Right lobe of liver (tissue), 6 donors: ENCODE results near the gene ARFGEF3. TPM values are rescaled to one million over a fixed set of nuclear protein-coding genes. Genes with fewer than 3 reads are reported as not detected.

Source experiments
- ATAC-seq, 4 donors: fragments of 200-7000 bp; cut with Tn5 transposase; one replicate each; pipeline ENCODE4 v1.9.1; 2020; ENCODE audit warnings: mild to moderate bottlenecking in 4 of 4, moderate library complexity in 4 of 4
- DNase-seq, 3 donors: peaks; one replicate each; pipeline ENCODE4 v3.0.0-alpha.2; 2020
- H3K27ac ChIP-seq, 3 donors: fragments of 200-600 bp; one replicate each; pipeline ENCODE4 v1.8.0; 2022
- H3K27me3 ChIP-seq, 2 donors: fragments of 200-600 bp; one replicate each; pipeline ENCODE4 v1.8.0; 2022
- H3K36me3 ChIP-seq, 4 donors: fragments of 200-600 bp; sonication (generic) in 1 of 4; one replicate each; pipeline versions ENCODE4 v1.5.1 to v1.8.0; 2017 to 2022; ENCODE audit warnings: control low read depth in 1 of 4
- H3K4me1 ChIP-seq, 4 donors: fragments of 200-600 bp; sonication (generic) in 1 of 4; one replicate each; pipeline versions ENCODE4 v1.5.1 to v1.8.0; 2017 to 2022; ENCODE audit warnings: control low read depth in 1 of 4
- H3K4me3 ChIP-seq, 3 donors: fragments of 200-600 bp; one replicate each; pipeline ENCODE4 v1.8.0; 2022
- H3K9me3 ChIP-seq, 4 donors: fragments of 200-600 bp; sonication (generic) in 1 of 4; one replicate each; pipeline versions ENCODE4 v1.5.1 to v1.8.0; 2017 to 2022; ENCODE audit warnings: control low read depth in 1 of 4
- CTCF ChIP-seq, 4 donors: fragments of 200-600 bp in 3 of 4; fragments of 450-650 bp in 1 of 4; IDR thresholded peaks; one replicate each; pipeline versions ENCODE4 v1.5.1 to v1.8.0; 2016 to 2022; ENCODE audit warnings: antibody characterized with exemption in 4 of 4, mild to moderate bottlenecking in 2 of 4
- POLR2A ChIP-seq: fragments of 450-650 bp; IDR thresholded peaks from one replicate; pipeline ENCODE4 v1.6.1; 2017; ENCODE audit warnings: antibody characterized with exemption, mild to moderate bottlenecking
- WGBS: methylation state at CpG from one replicate; pipeline ENCODE4 v1.1.6; 2018; ENCODE audit warnings: low coverage, low lambda C conversion rate; ENCODE audit not compliant: insufficient coverage; ENCODE audit errors: missing lambda C conversion rate; 5-methylcytosine and 5-hydroxymethylcytosine counted together
- intact Hi-C, 2 donors: fragments of 100-400 bp; cut with DNase I; formaldehyde crosslinking; loops; one replicate each; pipeline versions ENCODE4 v1.11.2 to v1.14.1; 2022
- total RNA-seq, 6 experiments: library from RNA; depleted of rRNA in 2 of 6; stranded (reverse); fragments of >200 nt in 2 of 6; fragmentation: NEBNext Ultra II Directional in 3 of 6; extraction: Animal tissue kit (Norgen Biotek cat#: 25700) in 3 of 6; gene quantifications; one replicate each; pipeline versions ENCODE4 v1.1.0 to v1.2.4, GENCODE V29; 2016 to 2023
- donor health status: DM: no; HTN: yes; CAD: no.
- donor health status: DM: no; HTN: no; CAD: no.
- donor health status: DM: no; HTN: no; CAD: no.
- donor health status: DM: no; HTN: yes; CAD: no.
- donor health status: DM: no; HTN: yes; CAD: no.

ARFGEF3 gene
- total RNA-seq, 6 experiments from 2014 or later = 0.07 to 2.0 (median 0.24) TPM

- Histone ChIP-seq H3K4me1 (peaks cover 0 to 7% (median 3%) of the 10 kb centered on the region in 4 donors), H3K36me3 (no peaks in the 10 kb centered on the region), H3K9me3 (no peaks in the 10 kb centered on the region), H3K27me3 (no peaks in the 10 kb centered on the region), H3K27ac (no peak overlapping the region), H3K4me3 (no peak overlapping the region)
- TF ChIP-seq CTCF (IDR thresholded peaks at IDR 0.05) (no peak), POLR2A (no peak)
- intact Hi-C loops = no loop called here
- 82% methylated on average over 1 of the region's 1 CpG for WGBS
- DNase-seq (no peak), ATAC-seq (no peak)
These were observed 109.7 kb downstream of the ARFGEF3 start for GRCh38 chr6:138271451-138271850.

GRCh38 chr6:138272533-138273315 is 111.0 kb downstream of the ARFGEF3 start:
- intact Hi-C loops = no loop called here
- Histone ChIP-seq H3K36me3 (no peaks in the 10 kb centered on the region), H3K27me3 (no peaks in the 10 kb centered on the region), H3K27ac (no peak overlapping the region), H3K4me1 (peaks cover 0 to 7% (median 3%) of the 10 kb centered on the region in 4 donors), H3K4me3 (no peak overlapping the region), H3K9me3 (no peaks in the 10 kb centered on the region)
- ATAC-seq (peak in 2 of 4 donors; percentile 14 to 73), DNase-seq (no peak)
- TF ChIP-seq CTCF (IDR thresholded peaks at IDR 0.05) (no peak), POLR2A (no peak)
- 57% methylated on average over 8 of the region's 8 CpGs for WGBS

- intact Hi-C loops = no loop called here
- no peaks in the 10 kb centered on the region for H3K36me3 ChIP-seq
- no peak for TF ChIP-seq POLR2A
- TF ChIP-seq CTCF (IDR thresholded peaks at IDR 0.05) = no peak
These were observed 114.2 kb downstream of the ARFGEF3 start for GRCh38 chr6:138275976-138276375.

GRCh38 chr6:138277835-138278234 is 116.1 kb downstream of the ARFGEF3 start:
- Histone ChIP-seq H3K36me3 (no peaks in the 10 kb centered on the region), H3K9me3 (no peaks in the 10 kb centered on the region), H3K4me3 (no peak overlapping the region), H3K4me1 (no peaks in the 10 kb centered on the region), H3K27me3 (no peaks in the 10 kb centered on the region), H3K27ac (no peak overlapping the region)
- no peak for ATAC-seq
- no peak for TF ChIP-seq POLR2A
- no peak for TF ChIP-seq CTCF (IDR thresholded peaks at IDR 0.05)
- DNase-seq = no peak
- intact Hi-C loops = no loop called here
- 92% methylated on average over 2 of the region's 4 CpGs for WGBS

More at GRCh38 chr6:138275976-138276375, 114.2 kb downstream of the ARFGEF3 start:
- H3K4me3 ChIP-seq = no peak overlapping the region
- 85% methylated on average over 3 of the region's 3 CpGs for WGBS
- no peak for ATAC-seq
- H3K4me1 ChIP-seq = no peaks in the 10 kb centered on the region
- H3K9me3 ChIP-seq = no peaks in the 10 kb centered on the region
- no peak for DNase-seq
- no peak overlapping the region for H3K27ac ChIP-seq
- H3K27me3 ChIP-seq = no peaks in the 10 kb centered on the region
